MM.1S (cell line): ENCODE data around the gene SP100.

ENCODE experiments used
- DNase-seq: peaks from one replicate; pipeline ENCODE4 v3.0.0-alpha.2; 2015
- H2AFZ ChIP-seq: fragments of 300-600 bp; sonication (generic); 2 replicates; pipeline ENCODE4 v1.6.0; 2016; ENCODE audit warnings: antibody characterized with exemption, low read length
- H3F3A ChIP-seq: fragments of 300-600 bp; sonication (generic); 2 replicates; pipeline ENCODE4 v1.6.1; 2016; ENCODE audit warnings: mild to moderate bottlenecking, antibody characterized with exemption, low read length, moderate library complexity, mixed read lengths; ENCODE audit not compliant: insufficient read depth
- H3K27ac ChIP-seq: fragments of 300-600 bp; sonication (generic); 2 replicates; pipeline ENCODE4 v1.5.1; 2016; ENCODE audit warnings: mild to moderate bottlenecking, low read length
- H3K27me3 ChIP-seq: fragments of 300-600 bp; sonication (generic); replicated peaks from 2 replicates; pipeline ENCODE4 v1.6.0; 2016; ENCODE audit warnings: low read length; ENCODE audit not compliant: insufficient read depth
- H3K36me3 ChIP-seq: fragments of 300-600 bp; sonication (generic); replicated peaks from 2 replicates; pipeline ENCODE4 v1.6.1; 2016; ENCODE audit warnings: mild to moderate bottlenecking, low read length, mixed read lengths; ENCODE audit not compliant: insufficient read depth
- H3K4me1 ChIP-seq: fragments of 300-600 bp; sonication (generic); 2 replicates; pipeline ENCODE4 v1.6.1; 2016; ENCODE audit warnings: low read length, mixed read lengths
- H3K4me2 ChIP-seq: fragments of 300-600 bp; sonication (generic); 2 replicates; pipeline ENCODE4 v1.6.0; 2016; ENCODE audit warnings: low read depth, low read length
- H3K4me3 ChIP-seq: fragments of 300-600 bp; sonication (generic); 2 replicates; pipeline ENCODE4 v1.5.1; 2016; ENCODE audit warnings: low read length, mixed read lengths
- H3K79me2 ChIP-seq: fragments of 300-600 bp; sonication (generic); 2 replicates; pipeline ENCODE4 v1.6.1; 2016; ENCODE audit warnings: mixed run types, low read length, mixed read lengths
- H3K9ac ChIP-seq: fragments of 300-600 bp; sonication (generic); 2 replicates; pipeline ENCODE4 v1.6.1; 2016; ENCODE audit warnings: low read length, mixed read lengths
- H3K9me2 ChIP-seq: fragments of 300-600 bp; sonication (generic); replicated peaks from 2 replicates; pipeline ENCODE4 v1.6.1; 2016; ENCODE audit warnings: mild to moderate bottlenecking, low read length, mixed read lengths; ENCODE audit not compliant: insufficient read depth
- H3K9me3 ChIP-seq: fragments of 300-600 bp; sonication (generic); replicated peaks from 2 replicates; pipeline ENCODE4 v1.6.1; 2016; ENCODE audit warnings: mild to moderate bottlenecking, low read length, mixed read lengths; ENCODE audit not compliant: insufficient read depth
- H4K20me1 ChIP-seq: fragments of 300-600 bp; sonication (generic); 2 replicates; pipeline ENCODE4 v1.6.1; 2016; ENCODE audit warnings: mild to moderate bottlenecking, low read length, moderate library complexity, mixed read lengths; ENCODE audit not compliant: insufficient read depth
- EZH2 ChIP-seq: fragments of 300-600 bp; sonication (generic); optimal IDR thresholded peaks from 2 replicates; pipeline ENCODE3; 2017; ENCODE audit warnings: low read depth, mild to moderate bottlenecking, antibody characterized with exemption, low read length, mixed read lengths
- EZH2phosphoT487 ChIP-seq: fragments of 300-600 bp; sonication (generic); IDR thresholded peaks from 2 replicates; pipeline ENCODE4 v1.6.1; 2018; ENCODE audit warnings: antibody characterized with exemption, low read length
- TF ChIP-seq, protein P1 (sequence below): fragments of 300-600 bp; sonication (generic); IDR thresholded peaks from 2 replicates; pipeline ENCODE4 v1.5.1; 2016; ENCODE audit warnings: antibody characterized with exemption, low read length, mixed read lengths

SP100 gene

DNA sequence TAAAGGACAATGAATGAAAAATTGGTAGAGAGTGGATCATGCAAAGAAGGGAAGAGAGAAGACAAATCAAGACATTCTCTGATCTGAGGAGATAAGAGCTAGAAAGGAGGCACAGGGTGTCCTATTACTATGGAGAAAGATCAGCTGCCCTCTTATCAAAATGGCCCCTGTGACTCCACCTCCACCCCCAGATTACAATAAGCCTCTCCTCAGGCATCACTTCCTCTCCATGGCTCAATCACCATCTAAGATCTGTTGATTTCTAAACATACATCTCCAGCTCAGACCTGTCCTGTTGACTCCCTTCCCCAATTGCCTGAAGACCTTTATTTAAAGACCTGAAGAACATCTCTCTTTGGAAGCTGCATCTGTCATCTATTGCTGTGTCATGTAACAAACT is 43.2 kb downstream of the SP100 start:
- H3K9me3 ChIP-seq = no peaks in the 10 kb centered on the region
- no peaks in the 10 kb centered on the region for H3K9me2 ChIP-seq
- no peak overlapping the region for H3K9ac ChIP-seq
- peaks cover 48% of the 10 kb centered on the region for H3K4me1 ChIP-seq
- H3K4me3 ChIP-seq = no peak overlapping the region
- TF ChIP-seq EZH2 = no peak
- TF ChIP-seq EZH2phosphoT487 = no peak
- TF ChIP-seq, protein P1, sequence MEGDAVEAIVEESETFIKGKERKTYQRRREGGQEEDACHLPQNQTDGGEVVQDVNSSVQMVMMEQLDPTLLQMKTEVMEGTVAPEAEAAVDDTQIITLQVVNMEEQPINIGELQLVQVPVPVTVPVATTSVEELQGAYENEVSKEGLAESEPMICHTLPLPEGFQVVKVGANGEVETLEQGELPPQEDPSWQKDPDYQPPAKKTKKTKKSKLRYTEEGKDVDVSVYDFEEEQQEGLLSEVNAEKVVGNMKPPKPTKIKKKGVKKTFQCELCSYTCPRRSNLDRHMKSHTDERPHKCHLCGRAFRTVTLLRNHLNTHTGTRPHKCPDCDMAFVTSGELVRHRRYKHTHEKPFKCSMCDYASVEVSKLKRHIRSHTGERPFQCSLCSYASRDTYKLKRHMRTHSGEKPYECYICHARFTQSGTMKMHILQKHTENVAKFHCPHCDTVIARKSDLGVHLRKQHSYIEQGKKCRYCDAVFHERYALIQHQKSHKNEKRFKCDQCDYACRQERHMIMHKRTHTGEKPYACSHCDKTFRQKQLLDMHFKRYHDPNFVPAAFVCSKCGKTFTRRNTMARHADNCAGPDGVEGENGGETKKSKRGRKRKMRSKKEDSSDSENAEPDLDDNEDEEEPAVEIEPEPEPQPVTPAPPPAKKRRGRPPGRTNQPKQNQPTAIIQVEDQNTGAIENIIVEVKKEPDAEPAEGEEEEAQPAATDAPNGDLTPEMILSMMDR = no peak
- no peaks in the 10 kb centered on the region for H4K20me1 ChIP-seq
- peak overlapping the region; percentile 48 for H3K4me2 ChIP-seq
- no peaks in the 10 kb centered on the region for H3K79me2 ChIP-seq
- no peak for DNase-seq
- no peaks in the 10 kb centered on the region for H3K27me3 ChIP-seq
- H2AFZ ChIP-seq = no peak overlapping the region
- H3K27ac ChIP-seq = peak overlapping the region; percentile 27; the same call in 1 of the 2 replicates
- peaks cover 4% of the 10 kb centered on the region; the same call in 1 of the 2 replicates for H3K36me3 ChIP-seq
- H3F3A ChIP-seq = peaks cover 14% of the 10 kb centered on the region

DNA sequence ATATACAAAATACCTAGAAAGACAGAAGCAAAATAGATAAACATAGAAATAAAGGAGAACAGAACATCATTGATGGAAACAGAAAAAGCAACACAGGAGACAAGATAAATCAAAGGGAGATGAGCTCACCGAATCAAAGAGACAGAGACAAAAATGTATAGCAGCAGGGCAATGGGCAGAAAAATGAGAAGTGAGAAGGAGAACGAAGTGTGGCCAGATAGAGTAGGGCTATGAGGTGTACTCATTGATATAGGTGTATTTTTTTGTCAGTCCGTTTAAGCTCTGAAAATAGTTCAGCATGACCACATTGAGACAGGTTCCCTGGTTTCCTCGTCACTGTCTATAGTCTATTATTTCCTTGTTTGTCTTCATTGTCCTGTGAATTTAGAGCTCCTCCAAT is 55.1 kb downstream of the SP100 start:
- Histone ChIP-seq H3K27me3 (no peaks in the 10 kb centered on the region), H4K20me1 (no peaks in the 10 kb centered on the region), H3K79me2 (no peaks in the 10 kb centered on the region), H2AFZ (no peak overlapping the region), H3K4me2 (no peak overlapping the region), H3F3A (0 out of 2 replicates have a peak, but pooled peaks cover 3% of the 10 kb centered on the region), H3K9me2 (no peaks in the 10 kb centered on the region), H3K27ac (no peak overlapping the region), H3K4me3 (no peak overlapping the region), H3K36me3 (no peaks in the 10 kb centered on the region; the same call in 1 of the 2 replicates), H3K9ac (no peak overlapping the region), H3K4me1 (no peaks in the 10 kb centered on the region), H3K9me3 (no peaks in the 10 kb centered on the region)
- TF ChIP-seq EZH2 (no peak), EZH2phosphoT487 (no peak)
- TF ChIP-seq, protein P1 = no peak
- DNase-seq = no peak

DNA sequence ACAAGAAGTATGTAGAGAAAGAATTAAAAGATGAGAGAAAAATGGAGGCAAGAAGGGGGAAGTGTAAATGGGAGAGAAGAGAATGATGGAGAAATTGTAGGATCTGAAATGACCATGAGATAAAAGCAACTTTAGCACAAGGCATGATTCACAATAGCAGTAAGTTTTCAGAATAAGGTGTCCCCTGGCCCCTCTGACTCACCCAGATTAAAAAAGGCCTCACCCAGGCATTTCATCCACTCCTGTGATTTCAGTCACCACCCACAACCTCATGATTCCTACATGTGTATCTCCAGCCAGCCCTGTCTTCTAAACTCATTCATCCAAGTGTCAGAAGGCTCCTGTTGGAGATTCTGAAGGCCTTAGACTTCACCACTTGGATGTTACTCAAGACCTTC is 56.6 kb downstream of the SP100 start:
- Histone ChIP-seq H3K4me2 (no peak overlapping the region), H2AFZ (no peak overlapping the region), H3K27me3 (no peaks in the 10 kb centered on the region), H3K4me3 (no peak overlapping the region), H4K20me1 (no peaks in the 10 kb centered on the region), H3K27ac (no peak overlapping the region), H3F3A (0 out of 2 replicates have a peak, but pooled peaks cover 3% of the 10 kb centered on the region), H3K9me3 (no peaks in the 10 kb centered on the region), H3K4me1 (no peaks in the 10 kb centered on the region), H3K9ac (no peak overlapping the region), H3K36me3 (no peaks in the 10 kb centered on the region; the same call in 1 of the 2 replicates), H3K79me2 (no peaks in the 10 kb centered on the region), H3K9me2 (no peaks in the 10 kb centered on the region)
- no peak for DNase-seq
- no peak for TF ChIP-seq EZH2
- TF ChIP-seq EZH2phosphoT487 = no peak
- TF ChIP-seq, protein P1 = no peak
